Measurements from ENCODE around the gene MUC13.

- no peak for TF ChIP-seq CTCF (conservative IDR thresholded peaks at IDR 0.05; ENCODE audit: low read depth, low read length)
- no peak for TF ChIP-seq EZH2 (IDR thresholded peaks at IDR 0.05; ENCODE audit: borderline replicate concordance, low read depth, low read length, poor library complexity, severe bottlenecking)
Measured at GRCh38 chr3:124920718-124921117, 13.8 kb downstream of the MUC13 start.
